Measurements from ENCODE around the gene AGO4.

GRCh38 chr1:35790670-35791069 lies 17.1 kb upstream of the AGO4 start:
- no peak for TF ChIP-seq POLR2A (IDR thresholded peaks at IDR 0.05)
- no peak for TF ChIP-seq CTCF (IDR thresholded peaks at IDR 0.05)
